ENCODE results near the gene FERMT3.

DNA sequence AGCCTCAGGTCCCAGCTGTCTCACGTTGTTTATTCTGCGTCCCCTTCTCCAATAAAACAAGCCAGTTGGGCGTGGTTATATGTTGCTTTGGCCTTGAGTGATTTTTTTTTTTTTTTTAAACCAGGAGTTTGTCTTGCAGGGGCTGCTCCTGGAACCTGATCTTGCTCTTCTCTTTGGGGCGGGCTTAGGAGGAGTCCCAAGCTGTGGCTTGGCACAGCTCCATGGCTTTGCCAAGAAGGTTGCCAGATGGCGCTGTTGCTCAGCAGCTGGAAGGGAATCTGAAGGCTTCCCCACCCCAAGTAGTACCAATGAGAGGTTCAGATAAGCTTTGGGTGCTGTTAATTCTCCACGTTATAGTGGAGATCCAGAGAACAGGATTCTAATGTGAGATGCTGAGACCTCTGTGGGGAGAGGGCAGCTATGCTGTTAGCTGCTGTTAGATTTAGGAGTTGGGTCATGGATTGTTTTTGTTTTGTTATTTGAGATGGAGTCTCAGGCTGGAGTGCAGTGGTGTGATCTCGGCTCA lies 2.0 kb upstream of the FERMT3 start:
- TF ChIP-seq, protein P1, sequence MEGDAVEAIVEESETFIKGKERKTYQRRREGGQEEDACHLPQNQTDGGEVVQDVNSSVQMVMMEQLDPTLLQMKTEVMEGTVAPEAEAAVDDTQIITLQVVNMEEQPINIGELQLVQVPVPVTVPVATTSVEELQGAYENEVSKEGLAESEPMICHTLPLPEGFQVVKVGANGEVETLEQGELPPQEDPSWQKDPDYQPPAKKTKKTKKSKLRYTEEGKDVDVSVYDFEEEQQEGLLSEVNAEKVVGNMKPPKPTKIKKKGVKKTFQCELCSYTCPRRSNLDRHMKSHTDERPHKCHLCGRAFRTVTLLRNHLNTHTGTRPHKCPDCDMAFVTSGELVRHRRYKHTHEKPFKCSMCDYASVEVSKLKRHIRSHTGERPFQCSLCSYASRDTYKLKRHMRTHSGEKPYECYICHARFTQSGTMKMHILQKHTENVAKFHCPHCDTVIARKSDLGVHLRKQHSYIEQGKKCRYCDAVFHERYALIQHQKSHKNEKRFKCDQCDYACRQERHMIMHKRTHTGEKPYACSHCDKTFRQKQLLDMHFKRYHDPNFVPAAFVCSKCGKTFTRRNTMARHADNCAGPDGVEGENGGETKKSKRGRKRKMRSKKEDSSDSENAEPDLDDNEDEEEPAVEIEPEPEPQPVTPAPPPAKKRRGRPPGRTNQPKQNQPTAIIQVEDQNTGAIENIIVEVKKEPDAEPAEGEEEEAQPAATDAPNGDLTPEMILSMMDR (IDR thresholded peaks at IDR 0.05; ENCODE audit: low read depth, low read length, missing input control) = peak; percentile 57
- TF ChIP-seq, protein P2, sequence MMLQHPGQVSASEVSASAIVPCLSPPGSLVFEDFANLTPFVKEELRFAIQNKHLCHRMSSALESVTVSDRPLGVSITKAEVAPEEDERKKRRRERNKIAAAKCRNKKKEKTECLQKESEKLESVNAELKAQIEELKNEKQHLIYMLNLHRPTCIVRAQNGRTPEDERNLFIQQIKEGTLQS (IDR thresholded peaks at IDR 0.05) = no peak
- TF ChIP-seq RXRA (IDR thresholded peaks at IDR 0.05) = no peak
- TF ChIP-seq YY1 (IDR thresholded peaks at IDR 0.05) = no peak
- TF ChIP-seq JUND (IDR thresholded peaks at IDR 0.05) = no peak
- TF ChIP-seq, protein P3, sequence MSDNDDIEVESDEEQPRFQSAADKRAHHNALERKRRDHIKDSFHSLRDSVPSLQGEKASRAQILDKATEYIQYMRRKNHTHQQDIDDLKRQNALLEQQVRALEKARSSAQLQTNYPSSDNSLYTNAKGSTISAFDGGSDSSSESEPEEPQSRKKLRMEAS (IDR thresholded peaks at IDR 0.05) = no peak
- TF ChIP-seq FOXA1 (IDR thresholded peaks at IDR 0.05) = no peak
